GM12878 (cell line): ENCODE measurements around the gene GJC1. TPM values are rescaled to one million over a fixed set of nuclear protein-coding genes. Genes with fewer than 3 reads are reported as not detected.

Source experiments
- HDGF ChIP-seq: fragments of 450-650 bp; IDR thresholded peaks from 2 replicates; pipeline ENCODE4 v1.6.1; 2016; ENCODE audit warnings: antibody characterized with exemption
- NFYA ChIP-seq: IDR thresholded peaks from 2 replicates; pipeline ENCODE4 v1.6.1; 2011; ENCODE audit warnings: low read depth, mild to moderate bottlenecking, low read length, improper control_type of control experiment, borderline replicate concordance
- TCF3 ChIP-seq: IDR thresholded peaks from 2 replicates; pipeline ENCODE4 v1.6.1; 2012; ENCODE audit warnings: low read depth, mild to moderate bottlenecking, low read length, borderline replicate concordance; ENCODE audit not compliant: insufficient read depth
- polyA plus RNA-seq, 11 experiments: library from polyadenylated mRNA; depleted of rRNA in 4 of 11; unstranded in 6 of 11; stranded (reverse) in 5 of 11; fragments of >200 nt; fragmentation: Nextera tagmentation in 4 of 11; fragmentation: Illumina TruSeq in 1 of 11; extraction: Ambion mirVana in 4 of 11; extraction: Trizol in 1 of 11; gene quantifications; 1 replicate in 1 of 11; 2 replicates in 10 of 11; pipeline versions ENCODE4 v1.2.1 to v1.2.3, GENCODE V29; 2011 to 2016; ENCODE audit warnings: inconsistent platforms in 2 of 11, missing spikeins in 2 of 11, low read depth in 1 of 11
- total RNA-seq, 4 experiments: library from RNA; depleted of rRNA in 3 of 4; stranded (reverse); fragments of >200 nt in 3 of 4; fragmentation: Illumina TruSeq in 1 of 4; extraction: Trizol in 1 of 4; gene quantifications; 2 replicates each; pipeline versions ENCODE4 v1.2.1 to v1.2.3, GENCODE V29; 2013 to 2021
- TF ChIP-seq, protein P1 (sequence below): fragments of 450-650 bp; IDR thresholded peaks from 2 replicates; pipeline ENCODE4 v1.6.1; 2016; ENCODE audit warnings: mild to moderate bottlenecking, moderate library complexity, borderline replicate concordance
- TF ChIP-seq, protein P2 (sequence below): fragments of 450-650 bp; IDR thresholded peaks from 2 replicates; pipeline ENCODE4 v1.6.1; 2017; ENCODE audit warnings: mild to moderate bottlenecking, moderate library complexity
- TF ChIP-seq, protein P3 (sequence below): fragments of 450-650 bp; IDR thresholded peaks from 2 replicates; pipeline ENCODE4 v1.6.1; 2018; ENCODE audit warnings: borderline replicate concordance, mild to moderate bottlenecking; ENCODE audit not compliant: partially characterized antibody
- TF ChIP-seq, protein P4 (sequence below): fragments of 450-650 bp; IDR thresholded peaks from 2 replicates; pipeline ENCODE4 v1.6.1; 2017; ENCODE audit warnings: mild to moderate bottlenecking
- TF ChIP-seq, protein P5 (sequence below): IDR thresholded peaks from 2 replicates; pipeline ENCODE4 v1.6.1; 2011; ENCODE audit warnings: low read depth, low read length, improper control_type of control experiment, borderline replicate concordance

Gene GJC1
- total and polyA plus RNA-seq, 10 of the 15 experiments (the other 5 are each of a cell fraction or from before 2014, with no cell fraction given): 0.37 to 3.4 (median 0.90) TPM

DNA sequence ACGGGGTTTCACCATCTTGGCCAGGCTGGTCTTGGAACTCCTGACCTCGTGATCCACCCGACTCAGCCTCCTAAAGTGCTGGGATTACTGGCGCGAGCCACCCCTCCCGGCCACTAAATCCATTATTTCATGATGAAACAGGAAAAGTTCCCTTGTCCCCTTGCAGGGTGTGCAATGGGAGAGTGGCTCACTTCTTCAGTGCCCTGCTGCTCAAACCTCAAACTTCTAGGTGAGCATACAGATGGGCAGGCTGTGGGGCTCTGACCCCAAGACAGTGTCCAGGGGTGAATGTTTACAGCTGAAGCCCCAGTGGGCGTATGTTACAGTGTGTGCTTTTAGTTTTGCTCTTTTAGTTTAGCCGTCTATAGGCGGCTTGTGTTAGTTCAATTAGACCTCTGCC lies 34.7 kb downstream of the GJC1 start (continued):
- TF ChIP-seq, protein P1, sequence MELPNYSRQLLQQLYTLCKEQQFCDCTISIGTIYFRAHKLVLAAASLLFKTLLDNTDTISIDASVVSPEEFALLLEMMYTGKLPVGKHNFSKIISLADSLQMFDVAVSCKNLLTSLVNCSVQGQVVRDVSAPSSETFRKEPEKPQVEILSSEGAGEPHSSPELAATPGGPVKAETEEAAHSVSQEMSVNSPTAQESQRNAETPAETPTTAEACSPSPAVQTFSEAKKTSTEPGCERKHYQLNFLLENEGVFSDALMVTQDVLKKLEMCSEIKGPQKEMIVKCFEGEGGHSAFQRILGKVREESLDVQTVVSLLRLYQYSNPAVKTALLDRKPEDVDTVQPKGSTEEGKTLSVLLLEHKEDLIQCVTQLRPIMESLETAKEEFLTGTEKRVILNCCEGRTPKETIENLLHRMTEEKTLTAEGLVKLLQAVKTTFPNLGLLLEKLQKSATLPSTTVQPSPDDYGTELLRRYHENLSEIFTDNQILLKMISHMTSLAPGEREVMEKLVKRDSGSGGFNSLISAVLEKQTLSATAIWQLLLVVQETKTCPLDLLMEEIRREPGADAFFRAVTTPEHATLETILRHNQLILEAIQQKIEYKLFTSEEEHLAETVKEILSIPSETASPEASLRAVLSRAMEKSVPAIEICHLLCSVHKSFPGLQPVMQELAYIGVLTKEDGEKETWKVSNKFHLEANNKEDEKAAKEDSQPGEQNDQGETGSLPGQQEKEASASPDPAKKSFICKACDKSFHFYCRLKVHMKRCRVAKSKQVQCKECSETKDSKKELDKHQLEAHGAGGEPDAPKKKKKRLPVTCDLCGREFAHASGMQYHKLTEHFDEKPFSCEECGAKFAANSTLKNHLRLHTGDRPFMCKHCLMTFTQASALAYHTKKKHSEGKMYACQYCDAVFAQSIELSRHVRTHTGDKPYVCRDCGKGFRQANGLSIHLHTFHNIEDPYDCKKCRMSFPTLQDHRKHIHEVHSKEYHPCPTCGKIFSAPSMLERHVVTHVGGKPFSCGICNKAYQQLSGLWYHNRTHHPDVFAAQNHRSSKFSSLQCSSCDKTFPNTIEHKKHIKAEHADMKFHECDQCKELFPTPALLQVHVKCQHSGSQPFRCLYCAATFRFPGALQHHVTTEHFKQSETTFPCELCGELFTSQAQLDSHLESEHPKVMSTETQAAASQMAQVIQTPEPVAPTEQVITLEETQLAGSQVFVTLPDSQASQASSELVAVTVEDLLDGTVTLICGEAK: no peak
- TF ChIP-seq HDGF: no peak
- TF ChIP-seq, protein P2, sequence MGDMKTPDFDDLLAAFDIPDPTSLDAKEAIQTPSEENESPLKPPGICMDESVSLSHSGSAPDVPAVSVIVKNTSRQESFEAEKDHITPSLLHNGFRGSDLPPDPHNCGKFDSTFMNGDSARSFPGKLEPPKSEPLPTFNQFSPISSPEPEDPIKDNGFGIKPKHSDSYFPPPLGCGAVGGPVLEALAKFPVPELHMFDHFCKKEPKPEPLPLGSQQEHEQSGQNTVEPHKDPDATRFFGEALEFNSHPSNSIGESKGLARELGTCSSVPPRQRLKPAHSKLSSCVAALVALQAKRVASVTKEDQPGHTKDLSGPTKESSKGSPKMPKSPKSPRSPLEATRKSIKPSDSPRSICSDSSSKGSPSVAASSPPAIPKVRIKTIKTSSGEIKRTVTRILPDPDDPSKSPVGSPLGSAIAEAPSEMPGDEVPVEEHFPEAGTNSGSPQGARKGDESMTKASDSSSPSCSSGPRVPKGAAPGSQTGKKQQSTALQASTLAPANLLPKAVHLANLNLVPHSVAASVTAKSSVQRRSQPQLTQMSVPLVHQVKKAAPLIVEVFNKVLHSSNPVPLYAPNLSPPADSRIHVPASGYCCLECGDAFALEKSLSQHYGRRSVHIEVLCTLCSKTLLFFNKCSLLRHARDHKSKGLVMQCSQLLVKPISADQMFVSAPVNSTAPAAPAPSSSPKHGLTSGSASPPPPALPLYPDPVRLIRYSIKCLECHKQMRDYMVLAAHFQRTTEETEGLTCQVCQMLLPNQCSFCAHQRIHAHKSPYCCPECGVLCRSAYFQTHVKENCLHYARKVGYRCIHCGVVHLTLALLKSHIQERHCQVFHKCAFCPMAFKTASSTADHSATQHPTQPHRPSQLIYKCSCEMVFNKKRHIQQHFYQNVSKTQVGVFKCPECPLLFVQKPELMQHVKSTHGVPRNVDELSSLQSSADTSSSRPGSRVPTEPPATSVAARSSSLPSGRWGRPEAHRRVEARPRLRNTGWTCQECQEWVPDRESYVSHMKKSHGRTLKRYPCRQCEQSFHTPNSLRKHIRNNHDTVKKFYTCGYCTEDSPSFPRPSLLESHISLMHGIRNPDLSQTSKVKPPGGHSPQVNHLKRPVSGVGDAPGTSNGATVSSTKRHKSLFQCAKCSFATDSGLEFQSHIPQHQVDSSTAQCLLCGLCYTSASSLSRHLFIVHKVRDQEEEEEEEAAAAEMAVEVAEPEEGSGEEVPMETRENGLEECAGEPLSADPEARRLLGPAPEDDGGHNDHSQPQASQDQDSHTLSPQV: no peak
- no peak for TF ChIP-seq NFYA
- no peak for TF ChIP-seq TCF3
- TF ChIP-seq, protein P3, sequence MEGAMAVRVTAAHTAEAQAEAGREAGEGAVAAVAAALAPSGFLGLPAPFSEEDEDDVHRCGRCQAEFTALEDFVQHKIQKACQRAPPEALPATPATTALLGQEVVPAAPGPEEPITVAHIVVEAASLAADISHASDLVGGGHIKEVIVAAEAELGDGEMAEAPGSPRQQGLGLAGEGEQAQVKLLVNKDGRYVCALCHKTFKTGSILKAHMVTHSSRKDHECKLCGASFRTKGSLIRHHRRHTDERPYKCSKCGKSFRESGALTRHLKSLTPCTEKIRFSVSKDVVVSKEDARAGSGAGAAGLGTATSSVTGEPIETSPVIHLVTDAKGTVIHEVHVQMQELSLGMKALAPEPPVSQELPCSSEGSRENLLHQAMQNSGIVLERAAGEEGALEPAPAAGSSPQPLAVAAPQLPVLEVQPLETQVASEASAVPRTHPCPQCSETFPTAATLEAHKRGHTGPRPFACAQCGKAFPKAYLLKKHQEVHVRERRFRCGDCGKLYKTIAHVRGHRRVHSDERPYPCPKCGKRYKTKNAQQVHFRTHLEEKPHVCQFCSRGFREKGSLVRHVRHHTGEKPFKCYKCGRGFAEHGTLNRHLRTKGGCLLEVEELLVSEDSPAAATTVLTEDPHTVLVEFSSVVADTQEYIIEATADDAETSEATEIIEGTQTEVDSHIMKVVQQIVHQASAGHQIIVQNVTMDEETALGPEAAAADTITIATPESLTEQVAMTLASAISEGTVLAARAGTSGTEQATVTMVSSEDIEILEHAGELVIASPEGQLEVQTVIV: no peak
- TF ChIP-seq, protein P4, sequence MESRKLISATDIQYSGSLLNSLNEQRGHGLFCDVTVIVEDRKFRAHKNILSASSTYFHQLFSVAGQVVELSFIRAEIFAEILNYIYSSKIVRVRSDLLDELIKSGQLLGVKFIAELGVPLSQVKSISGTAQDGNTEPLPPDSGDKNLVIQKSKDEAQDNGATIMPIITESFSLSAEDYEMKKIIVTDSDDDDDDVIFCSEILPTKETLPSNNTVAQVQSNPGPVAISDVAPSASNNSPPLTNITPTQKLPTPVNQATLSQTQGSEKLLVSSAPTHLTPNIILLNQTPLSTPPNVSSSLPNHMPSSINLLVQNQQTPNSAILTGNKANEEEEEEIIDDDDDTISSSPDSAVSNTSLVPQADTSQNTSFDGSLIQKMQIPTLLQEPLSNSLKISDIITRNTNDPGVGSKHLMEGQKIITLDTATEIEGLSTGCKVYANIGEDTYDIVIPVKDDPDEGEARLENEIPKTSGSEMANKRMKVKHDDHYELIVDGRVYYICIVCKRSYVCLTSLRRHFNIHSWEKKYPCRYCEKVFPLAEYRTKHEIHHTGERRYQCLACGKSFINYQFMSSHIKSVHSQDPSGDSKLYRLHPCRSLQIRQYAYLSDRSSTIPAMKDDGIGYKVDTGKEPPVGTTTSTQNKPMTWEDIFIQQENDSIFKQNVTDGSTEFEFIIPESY: no peak
- TF ChIP-seq, protein P5, sequence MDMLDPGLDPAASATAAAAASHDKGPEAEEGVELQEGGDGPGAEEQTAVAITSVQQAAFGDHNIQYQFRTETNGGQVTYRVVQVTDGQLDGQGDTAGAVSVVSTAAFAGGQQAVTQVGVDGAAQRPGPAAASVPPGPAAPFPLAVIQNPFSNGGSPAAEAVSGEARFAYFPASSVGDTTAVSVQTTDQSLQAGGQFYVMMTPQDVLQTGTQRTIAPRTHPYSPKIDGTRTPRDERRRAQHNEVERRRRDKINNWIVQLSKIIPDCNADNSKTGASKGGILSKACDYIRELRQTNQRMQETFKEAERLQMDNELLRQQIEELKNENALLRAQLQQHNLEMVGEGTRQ: no peak
